Effector CD8-positive, alpha-beta T cell (primary cell): ENCODE results near the gene SFTA2.
A peak's percentile ranks its signal among the peaks of the same experiment; 100 is the strongest.
"Not testable (repeated sequence)": the region's sequence is repeated elsewhere in the genome, so short reads cannot be mapped to it uniquely, and the experiment has no call there.

Source experiments
- DNase-seq: peaks from one replicate; lab custom pipeline; 2025; lab: John Stamatoyannopoulos, UW

Gene SFTA2

GRCh38 chr6:30942338-30943060 lies 10.5 kb upstream of the SFTA2 start:
- DNase-seq = no peak

- no peak for DNase-seq
These were observed 8.5 kb upstream of the SFTA2 start, which contains the start of gene MUCL3 for GRCh38 chr6:30940361-30940986. Gene MUCL3, plus strand, starts transcription at chr6:30940973. Its CDS starts 27 bp downstream, at chr6:30941000.

GRCh38 chr6:30939473-30939872 lies 7.5 kb upstream of the SFTA2 start:
- no peak for DNase-seq

DNA sequence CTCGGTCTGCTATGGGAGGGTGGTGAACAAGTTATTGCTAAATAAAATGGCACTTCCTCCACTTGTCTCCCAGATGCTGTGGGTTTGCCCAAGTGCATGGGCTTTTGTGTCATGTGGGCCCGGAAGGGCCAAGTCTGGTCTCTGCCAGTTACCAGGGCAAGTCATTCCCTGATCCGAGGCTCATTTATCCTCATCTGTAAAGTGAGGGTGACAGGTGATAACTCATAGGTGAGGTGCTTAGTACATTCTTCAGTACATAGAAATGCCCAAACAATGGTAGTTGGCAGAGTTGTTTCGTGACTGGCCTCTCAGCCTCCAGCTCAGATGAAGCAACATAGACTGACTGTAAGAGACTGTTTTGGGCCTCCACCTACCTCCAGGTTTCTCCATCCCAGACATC lies 6.8 kb upstream of the SFTA2 start:
- DNase-seq = no peak

- DNase-seq = no peak
These were observed 5.3 kb upstream of the SFTA2 start for GRCh38 chr6:30937265-30937664.

- DNase-seq = no peak
These were observed 3.0 kb upstream of the SFTA2 start for GRCh38 chr6:30935018-30935417.

DNA sequence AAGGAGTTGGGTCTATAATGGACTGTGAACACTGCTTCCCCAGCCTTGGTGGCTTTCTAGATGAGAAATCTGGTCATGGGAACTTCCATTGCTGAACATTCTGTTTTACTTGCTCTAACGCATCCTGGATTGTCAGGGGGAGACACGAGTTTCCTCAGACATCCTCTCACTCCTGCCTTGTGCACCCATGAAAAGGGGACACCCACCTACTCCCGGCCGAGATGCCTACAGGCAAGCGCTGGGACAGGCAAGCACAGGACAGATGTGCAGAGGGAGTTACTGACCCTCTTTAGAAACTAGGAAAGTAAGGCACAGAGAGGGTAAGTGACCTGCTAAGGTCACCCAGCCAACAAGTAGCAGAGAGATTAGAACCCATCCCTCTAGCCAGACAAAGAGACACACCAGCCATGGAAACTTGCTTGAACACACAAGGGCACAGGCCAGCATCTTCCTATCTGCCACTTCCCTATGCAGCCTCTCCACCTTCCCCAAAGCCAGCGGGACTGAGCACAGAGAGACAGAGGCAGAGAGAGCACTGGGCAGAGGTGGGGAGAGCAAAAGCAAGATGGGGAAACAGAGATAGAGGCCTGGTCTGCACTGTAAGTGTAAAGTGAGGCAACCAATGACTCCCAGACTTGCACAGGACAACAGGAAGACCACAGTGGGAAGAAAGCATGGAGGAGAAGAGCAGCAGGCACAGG lies 845 bp upstream of the SFTA2 start:
- DNase-seq = no peak

GRCh38 chr6:30931272-30931671 lies 698 bp downstream of the SFTA2 start:
- DNase-seq = no peak

GRCh38 chr6:30930506-30930905 lies 1.5 kb downstream of the SFTA2 start:
- DNase-seq = no peak

DNA sequence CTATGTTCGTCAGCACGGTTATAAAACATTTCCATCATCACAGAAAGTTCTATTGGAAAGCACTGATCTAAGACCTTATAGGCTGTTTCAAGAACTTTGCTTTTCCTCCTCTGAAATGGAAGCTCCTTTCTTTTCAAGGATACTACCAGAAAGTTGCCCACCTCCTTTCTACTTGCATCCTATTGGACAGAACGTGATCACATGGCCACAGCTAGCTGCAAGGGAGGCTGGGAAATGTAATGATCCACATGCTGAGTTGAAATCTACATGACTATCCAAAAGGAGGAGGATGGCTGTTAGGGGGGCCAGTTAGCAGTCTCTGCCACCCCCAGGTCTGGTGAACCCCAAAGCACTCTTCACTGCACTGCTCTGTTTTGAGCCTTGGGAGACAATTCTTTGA lies 3.3 kb downstream of the SFTA2 start:
- DNase-seq = no peak

GRCh38 chr6:30927080-30927479 lies 4.9 kb downstream of the SFTA2 start:
- DNase-seq = not testable (repeated sequence)

GRCh38 chr6:30926644-30927043 lies 5.3 kb downstream of the SFTA2 start:
- DNase-seq = no peak

- not testable (repeated sequence) for DNase-seq
These were observed 7.8 kb downstream of the SFTA2 start for GRCh38 chr6:30924040-30924627.

DNA sequence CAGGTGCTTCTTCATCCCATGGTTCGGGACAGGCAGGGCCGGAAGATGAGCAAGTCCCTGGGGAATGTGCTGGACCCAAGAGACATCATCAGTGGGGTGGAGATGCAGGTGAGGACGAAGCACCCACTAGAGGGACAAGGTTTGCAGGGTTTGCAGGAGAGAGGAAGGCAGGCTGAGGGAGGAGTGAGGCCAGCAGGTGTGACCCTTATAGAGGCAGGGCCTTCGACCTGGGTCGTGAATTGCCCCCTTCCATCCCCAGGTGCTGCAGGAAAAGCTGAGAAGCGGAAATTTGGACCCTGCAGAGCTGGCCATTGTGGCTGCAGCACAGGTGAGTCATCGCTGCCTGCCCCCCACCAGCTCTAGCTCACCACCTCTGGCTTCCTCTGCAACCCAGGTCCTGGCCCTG lies 9.5 kb downstream of the SFTA2 start:
- no peak for DNase-seq

DNA sequence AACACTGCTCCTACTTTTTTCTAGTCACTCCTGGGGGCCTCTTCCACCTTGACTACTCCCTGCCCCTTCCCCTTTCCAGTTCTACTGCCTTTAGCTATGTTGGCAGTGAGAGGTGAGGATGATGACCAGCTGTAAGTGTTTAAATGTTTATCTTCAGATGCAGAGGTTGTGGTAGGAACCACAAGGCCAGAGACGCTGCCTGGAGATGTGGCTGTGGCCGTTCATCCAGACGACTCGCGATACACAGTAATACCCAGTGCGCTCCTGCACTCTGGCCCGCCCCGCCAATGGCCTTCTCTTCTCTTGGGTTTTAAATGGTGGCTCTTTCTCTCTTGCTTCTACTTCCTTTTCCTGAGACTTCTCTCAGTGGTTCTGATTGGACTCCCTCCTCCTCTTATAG lies 13.3 kb downstream of the SFTA2 start:
- DNase-seq = no peak

DNA sequence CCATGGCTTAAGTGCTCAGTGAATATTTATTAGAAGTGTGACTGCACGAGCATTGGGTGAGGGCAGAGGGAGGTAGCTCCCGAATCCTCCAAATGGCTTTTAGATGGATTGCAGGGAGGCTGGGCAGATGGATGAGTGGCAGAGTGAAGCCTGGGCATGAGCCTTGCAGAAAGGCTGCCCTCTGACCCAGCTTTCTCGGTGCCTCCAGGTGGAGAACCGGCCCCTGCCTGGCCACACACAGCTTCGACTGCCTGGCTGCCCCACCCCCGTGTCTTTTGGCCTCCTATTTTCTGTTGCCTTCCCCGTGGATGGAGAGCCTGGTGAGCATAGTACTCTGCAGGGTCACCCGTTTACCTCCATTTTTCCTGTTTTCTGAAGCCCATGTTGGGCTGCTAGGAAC lies 14.5 kb downstream of the SFTA2 start:
- DNase-seq = no peak

- no peak for DNase-seq
These were observed 14.9 kb downstream of the SFTA2 start for GRCh38 chr6:30917041-30917440.

GRCh38 chr6:30915591-30915946 lies 16.4 kb downstream of the SFTA2 start:
- DNase-seq = no peak

DNA sequence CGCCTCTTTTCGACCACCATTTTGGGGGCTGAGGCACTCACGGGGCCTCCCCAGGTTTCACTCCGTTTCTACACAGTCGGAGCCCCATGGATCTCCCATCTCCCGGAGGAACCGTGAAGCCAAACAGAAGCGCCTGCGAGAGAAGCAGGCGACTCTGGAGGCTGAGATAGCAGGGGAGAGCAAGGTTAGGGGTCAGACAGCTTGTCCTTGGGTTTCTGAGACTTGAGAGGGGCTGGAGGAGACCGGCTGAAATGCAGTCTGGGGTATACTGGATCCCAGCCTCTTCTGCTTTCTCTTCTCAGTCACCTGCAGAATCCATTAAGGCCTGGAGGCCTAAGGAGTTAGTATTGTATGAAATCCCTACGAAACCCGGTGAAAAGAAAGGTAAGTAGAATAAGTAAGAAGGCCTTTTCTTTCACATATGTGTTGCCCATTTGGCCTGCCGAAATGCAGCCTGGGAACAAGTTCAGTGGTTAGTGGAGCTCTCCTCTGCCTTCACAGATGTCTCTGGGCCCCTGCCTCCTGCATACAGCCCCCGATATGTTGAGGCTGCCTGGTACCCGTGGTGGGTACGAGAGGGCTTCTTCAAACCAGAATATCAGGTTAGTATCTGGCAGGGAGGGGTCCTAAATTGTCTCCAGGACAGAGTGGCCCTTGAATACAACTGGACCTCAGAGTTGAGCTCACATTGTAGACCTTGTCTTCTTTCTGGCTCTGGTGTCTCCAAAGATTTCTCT lies 16.9 kb downstream of the SFTA2 start:
- DNase-seq = no peak

GRCh38 chr6:30914076-30914853 lies 17.7 kb downstream of the SFTA2 start, which contains the start of gene VARS2:
Gene VARS2, plus strand, starts transcription at chr6:30914238. Its CDS starts 599 bp downstream, at chr6:30914837.
- peak; percentile 82 for DNase-seq

- DNase-seq = no peak
These were observed 18.3 kb downstream of the SFTA2 start for GRCh38 chr6:30913721-30914075.
